GM18526 (cell line): ENCODE data around the gene AATF.

ENCODE experiments used
- POLR2A ChIP-seq: IDR thresholded peaks from 3 replicates; pipeline ENCODE4 v1.6.1; 2011; ENCODE audit not compliant: insufficient read length; ENCODE audit errors: extremely low read depth

AATF gene

GRCh38 chr17:36935671-36936454, 12.9 kb upstream of the AATF start:
- TF ChIP-seq POLR2A, result no peak

- no peak for TF ChIP-seq POLR2A
These were observed 12.2 kb upstream of the AATF start for GRCh38 chr17:36936455-36937000.

GRCh38 chr17:36937001-36937958, 11.5 kb upstream of the AATF start, which contains the start of gene LHX1:
Gene LHX1 (plus strand): TSS chr17:36937475. CDS start chr17:36938198, 723 bp downstream.
- no peak for TF ChIP-seq POLR2A

GRCh38 chr17:36937959-36938565, 10.7 kb upstream of the AATF start:
- no peak for TF ChIP-seq POLR2A

GRCh38 chr17:36938566-36939051, 10.1 kb upstream of the AATF start:
- TF ChIP-seq POLR2A, result no peak

GRCh38 chr17:36939052-36939801, 9.5 kb upstream of the AATF start:
- no peak for TF ChIP-seq POLR2A

- no peak for TF ChIP-seq POLR2A
These were observed 8.9 kb upstream of the AATF start for GRCh38 chr17:36939802-36940312.

GRCh38 chr17:36940313-36941264, 8.2 kb upstream of the AATF start:
- TF ChIP-seq POLR2A, result no peak

- TF ChIP-seq POLR2A, result no peak
These were observed 7.3 kb upstream of the AATF start for GRCh38 chr17:36941265-36942010.

- TF ChIP-seq POLR2A, result no peak
These were observed 6.6 kb upstream of the AATF start for GRCh38 chr17:36942019-36942599.

GRCh38 chr17:36942631-36943125, 6.1 kb upstream of the AATF start:
- TF ChIP-seq POLR2A, result no peak
